ENCODE measurements around the gene HELQ. TPM values are rescaled to one million over a fixed set of nuclear protein-coding genes. Genes with fewer than 3 reads are reported as not detected.
A peak's percentile ranks its signal among the peaks of the same experiment; 100 is the strongest.

HELQ gene
- 10 to 100 TPM; 17.6 to 22.0 TPM for total RNA-seq
- polyA plus RNA-seq = 1 to 10 TPM; 5.2 to 8.1 TPM
- long read RNA-seq, donor 1, partial matches to known transcripts = 28 of 140 reads
- long read RNA-seq, donor 1, other reads (novel, unspliced or antisense) = 107 of 140 reads
- long read RNA-seq, donor 2, partial matches to known transcripts = 0 of 4 reads
- long read RNA-seq, donor 2, other reads (novel, unspliced or antisense) = 0 of 4 reads
- long read RNA-seq, donor 3, partial matches to known transcripts = 5 of 78 reads
- long read RNA-seq, donor 3, other reads (novel, unspliced or antisense) = 70 of 78 reads
- long read RNA-seq, donor 4, partial matches to known transcripts = 0 of 3 reads
- long read RNA-seq, donor 4, other reads (novel, unspliced or antisense) = 0 of 3 reads
- long read RNA-seq, donor 5, transcript HELQ-202 (2 exons, 744 nt) = major isoform, 5 of 11 reads
- long read RNA-seq, donor 5, partial matches to known transcripts = 6 of 11 reads
- long read RNA-seq, donor 5, other reads (novel, unspliced or antisense) = 0 of 11 reads

GRCh38 chr4:83455281-83456183 lies at the start of gene HELQ, which contains the start of gene MRPS18C:
HELQ (minus strand) TSS chr4:83455823; CDS start chr4:83455693, 130 bp downstream.
MRPS18C (plus strand) TSS chr4:83456058; CDS start chr4:83456078, 20 bp downstream.
- no peak for TF ChIP-seq CTCF (IDR thresholded peaks at IDR 0.05; ENCODE audit: control extremely low read depth, extremely low read depth)
- peak within 1 kb of the TSS; percentile 84 to 99 for H3K9ac ChIP-seq (ENCODE audit: insufficient read depth in 1 of 2, low read length in 2 of 2)

GRCh38 chr4:83504996-83505395 lies 49.4 kb upstream of the HELQ start:
- 59 to 66% methylated on average over 10 of the region's 10 CpGs for WGBS, 2 donors
- no peak for TF ChIP-seq CTCF (IDR thresholded peaks at IDR 0.05; ENCODE audit: control extremely low read depth, extremely low read depth)
- DNase-seq = peak in 1 of 3 donors; percentile 15

More at GRCh38 chr4:83455281-83456183, at the start of gene HELQ, which contains the start of gene MRPS18C:
- ATAC-seq (ENCODE audit: insufficient read depth, low FRiP score) = peak; percentile 94
- peak within 1 kb of the TSS; percentile 66 for H3K4me3 ChIP-seq
- peak within 1 kb of the TSS; percentile 88 to 98 for H3K27ac ChIP-seq (ENCODE audit: low read depth in 1 of 2, low read length in 1 of 2)
- 0 to 1% methylated on average over 58 of the region's 58 CpGs for WGBS, 2 donors
- H3K4me1 ChIP-seq (ENCODE audit: control insufficient read depth in 5 of 5, insufficient read depth in 5 of 5, low read length in 5 of 5) = peaks cover 0 to 21% (median 3%) of the 10 kb centered on the region in 5 donors
- no peaks in the 10 kb centered on the region for H3K9me3 ChIP-seq (ENCODE audit: control insufficient read depth in 4 of 4, insufficient read depth in 3 of 4, low read length in 3 of 4)
- DNase-seq = peak; percentile 98 to 100 (median 100)
- no peaks in the 10 kb centered on the region for H3K27me3 ChIP-seq (ENCODE audit: control insufficient read depth in 3 of 3, insufficient read depth in 3 of 3, low read length in 2 of 3)
- peaks cover 2 to 25% (median 13%) of the 10 kb centered on the region in 4 donors for H3K36me3 ChIP-seq (ENCODE audit: control insufficient read depth in 4 of 4, insufficient read depth in 4 of 4, low read length in 4 of 4)

GRCh38 chr4:83504503-83504902 lies 48.9 kb upstream of the HELQ start:
- H3K9ac ChIP-seq (ENCODE audit: insufficient read depth in 1 of 2, low read length in 2 of 2) = no peak overlapping the region
- H3K4me3 ChIP-seq = no peak overlapping the region
- ATAC-seq (ENCODE audit: insufficient read depth, low FRiP score) (no peak), DNase-seq (peak in 1 of 3 donors; percentile 25)
- no peaks in the 10 kb centered on the region for H3K27me3 ChIP-seq (ENCODE audit: control insufficient read depth in 3 of 3, insufficient read depth in 3 of 3, low read length in 2 of 3)
- no peaks in the 10 kb centered on the region for H3K36me3 ChIP-seq (ENCODE audit: control insufficient read depth in 4 of 4, insufficient read depth in 4 of 4, low read length in 4 of 4)
- no peak overlapping the region for H3K27ac ChIP-seq (ENCODE audit: low read depth in 1 of 2, low read length in 1 of 2)
- H3K4me1 ChIP-seq (ENCODE audit: control insufficient read depth in 5 of 5, insufficient read depth in 5 of 5, low read length in 5 of 5) = no peaks in the 10 kb centered on the region
- no peak for TF ChIP-seq CTCF (IDR thresholded peaks at IDR 0.05; ENCODE audit: control extremely low read depth, extremely low read depth)
- H3K9me3 ChIP-seq (ENCODE audit: control insufficient read depth in 4 of 4, insufficient read depth in 3 of 4, low read length in 3 of 4) = no peaks in the 10 kb centered on the region
- 39 to 77% methylated on average over 4 of the region's 4 CpGs for WGBS, 2 donors

More at GRCh38 chr4:83504996-83505395, 49.4 kb upstream of the HELQ start:
- no peaks in the 10 kb centered on the region for H3K27me3 ChIP-seq (ENCODE audit: control insufficient read depth in 3 of 3, insufficient read depth in 3 of 3, low read length in 2 of 3)
- H3K27ac ChIP-seq (ENCODE audit: low read depth in 1 of 2, low read length in 1 of 2) = peak overlapping the region in 1 of 2 donors; percentile 24
- H3K9me3 ChIP-seq (ENCODE audit: control insufficient read depth in 4 of 4, insufficient read depth in 3 of 4, low read length in 3 of 4) = no peaks in the 10 kb centered on the region
- no peak overlapping the region for H3K4me3 ChIP-seq
- H3K9ac ChIP-seq (ENCODE audit: insufficient read depth in 1 of 2, low read length in 2 of 2) = no peak overlapping the region
- H3K4me1 ChIP-seq (ENCODE audit: control insufficient read depth in 5 of 5, insufficient read depth in 5 of 5, low read length in 5 of 5) = no peaks in the 10 kb centered on the region
- H3K36me3 ChIP-seq (ENCODE audit: control insufficient read depth in 4 of 4, insufficient read depth in 4 of 4, low read length in 4 of 4) = no peaks in the 10 kb centered on the region
- ATAC-seq (ENCODE audit: insufficient read depth, low FRiP score) = no peak

Measured in lung (tissue), 16 donors.